HCT116 (cell line): ENCODE results near the gene IL18RAP.

ENCODE experiments used
- CBX3 ChIP-seq: IDR thresholded peaks from 2 replicates; pipeline ENCODE4 v1.6.1; 2012; ENCODE audit warnings: low read depth
- ELF1 ChIP-seq: IDR thresholded peaks from 2 replicates; pipeline ENCODE4 v1.6.1; 2012; ENCODE audit warnings: low read depth, borderline replicate concordance
- EZH2phosphoT487 ChIP-seq: fragments of 200-600 bp; IDR thresholded peaks from 2 replicates; pipeline ENCODE4 v1.6.1; 2018; ENCODE audit warnings: antibody characterized with exemption, borderline replicate concordance
- POLR2A ChIP-seq: IDR thresholded peaks from 2 replicates; pipeline ENCODE4 v1.7.0; 2011; ENCODE audit warnings: borderline replicate concordance; ENCODE audit not compliant: insufficient read depth, insufficient read length; ENCODE audit errors: extremely low read depth
- POLR2AphosphoS5 ChIP-seq: IDR thresholded peaks from 2 replicates; pipeline ENCODE4 v1.6.1; 2011; ENCODE audit warnings: mild to moderate bottlenecking, low read depth, low read length, moderate library complexity
- ZFX ChIP-seq: fragments of 450-650 bp; IDR thresholded peaks from 2 replicates; pipeline ENCODE4 v1.6.1; 2017
- ZNF274 ChIP-seq: fragments of 200-500 bp; sonication (Bioruptor generic); IDR thresholded peaks from 2 replicates; pipeline ENCODE4 v1.6.1; 2014; ENCODE audit warnings: mild to moderate bottlenecking, low read depth, low read length, inconsistent platforms
- TF ChIP-seq, protein P1 (sequence below), 3 experiments: fragments of 200-600 bp in 1 of 3; sonication (generic) in 1 of 3; IDR thresholded peaks in 2 of 3; conservative IDR thresholded peaks in 1 of 3; 2 replicates each; pipeline ENCODE4 v1.5.1; 2012 to 2017; ENCODE audit warnings: low read depth in 2 of 3, low read length in 2 of 3, antibody characterized with exemption in 1 of 3, borderline replicate concordance in 1 of 3, control low read depth in 1 of 3, mild to moderate bottlenecking in 1 of 3, mixed read lengths in 1 of 3, mixed run types in 1 of 3, moderate library complexity in 1 of 3; ENCODE audit not compliant: insufficient read depth in 1 of 3
- TF ChIP-seq, protein P2 (sequence below): IDR thresholded peaks from 2 replicates; pipeline ENCODE4 v1.6.1; 2012

DNA sequence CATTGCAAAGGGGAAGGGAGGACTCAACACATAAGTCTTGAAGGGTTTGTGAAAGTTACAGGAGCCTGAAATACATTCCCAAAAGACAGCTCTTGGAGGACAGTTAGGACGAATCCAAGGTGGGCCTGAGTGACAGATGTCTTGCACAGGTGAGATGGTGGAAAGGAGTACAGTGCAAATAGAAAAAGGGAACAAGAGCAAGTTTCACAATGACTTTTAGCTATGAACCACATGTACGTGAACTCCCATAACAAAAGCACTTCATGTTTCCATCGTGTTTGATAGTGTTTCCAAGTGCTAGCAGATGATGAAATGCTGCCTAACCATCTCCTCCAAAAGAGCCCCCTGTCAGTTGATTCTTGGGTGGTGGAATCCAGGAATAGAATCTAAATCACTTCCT, 1.8 kb downstream of the IL18RAP start:
- TF ChIP-seq, protein P1, sequence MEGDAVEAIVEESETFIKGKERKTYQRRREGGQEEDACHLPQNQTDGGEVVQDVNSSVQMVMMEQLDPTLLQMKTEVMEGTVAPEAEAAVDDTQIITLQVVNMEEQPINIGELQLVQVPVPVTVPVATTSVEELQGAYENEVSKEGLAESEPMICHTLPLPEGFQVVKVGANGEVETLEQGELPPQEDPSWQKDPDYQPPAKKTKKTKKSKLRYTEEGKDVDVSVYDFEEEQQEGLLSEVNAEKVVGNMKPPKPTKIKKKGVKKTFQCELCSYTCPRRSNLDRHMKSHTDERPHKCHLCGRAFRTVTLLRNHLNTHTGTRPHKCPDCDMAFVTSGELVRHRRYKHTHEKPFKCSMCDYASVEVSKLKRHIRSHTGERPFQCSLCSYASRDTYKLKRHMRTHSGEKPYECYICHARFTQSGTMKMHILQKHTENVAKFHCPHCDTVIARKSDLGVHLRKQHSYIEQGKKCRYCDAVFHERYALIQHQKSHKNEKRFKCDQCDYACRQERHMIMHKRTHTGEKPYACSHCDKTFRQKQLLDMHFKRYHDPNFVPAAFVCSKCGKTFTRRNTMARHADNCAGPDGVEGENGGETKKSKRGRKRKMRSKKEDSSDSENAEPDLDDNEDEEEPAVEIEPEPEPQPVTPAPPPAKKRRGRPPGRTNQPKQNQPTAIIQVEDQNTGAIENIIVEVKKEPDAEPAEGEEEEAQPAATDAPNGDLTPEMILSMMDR (IDR thresholded peaks at IDR 0.05 in 2 of 3, conservative IDR thresholded peaks at IDR 0.05 in 1 of 3; ENCODE audit: borderline replicate concordance in 1 of 3, insufficient read depth in 1 of 3, low read depth in 2 of 3, low read length in 2 of 3), result no peak
- TF ChIP-seq ZFX (no peak), ZNF274 (no peak), POLR2A (no peak), POLR2AphosphoS5 (no peak), ELF1 (no peak), CBX3 (no peak), EZH2phosphoT487 (no peak)
- TF ChIP-seq, protein P2, sequence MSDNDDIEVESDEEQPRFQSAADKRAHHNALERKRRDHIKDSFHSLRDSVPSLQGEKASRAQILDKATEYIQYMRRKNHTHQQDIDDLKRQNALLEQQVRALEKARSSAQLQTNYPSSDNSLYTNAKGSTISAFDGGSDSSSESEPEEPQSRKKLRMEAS, result no peak
